GM23338 (cell line): ENCODE data around the gene EXD3. TPM values are rescaled to one million over a fixed set of nuclear protein-coding genes. Genes with fewer than 3 reads are reported as not detected.
A peak's percentile ranks its signal among the peaks of the same experiment; 100 is the strongest.

Source experiments
- ATAC-seq: fragments of 200-7000 bp; cut with Tn5 transposase; 3 replicates; pipeline ENCODE4 v1.9.1; 2020
- DNase-seq: peaks from one replicate; pipeline ENCODE4 v3.0.0-alpha.2; 2015; ENCODE audit warnings: low spot score
- H2AFZ ChIP-seq: fragments of 200-600 bp; sonication (generic); 2 replicates; pipeline ENCODE4 v1.8.0; 2016; ENCODE audit warnings: antibody characterized with exemption, mild to moderate bottlenecking, moderate library complexity
- H3F3A ChIP-seq: fragments of 200-600 bp; sonication (generic); replicated peaks from 2 replicates; pipeline ENCODE4 v1.8.0; 2017; ENCODE audit warnings: antibody characterized with exemption, mixed run types, low read depth
- H3K27ac ChIP-seq: fragments of 200-600 bp; sonication (generic); 2 replicates; pipeline ENCODE4 v1.6.1; 2016; ENCODE audit warnings: low read depth
- H3K27me3 ChIP-seq: fragments of 200-600 bp; sonication (generic); 2 replicates; pipeline ENCODE4 v1.8.0; 2016; ENCODE audit warnings: mild to moderate bottlenecking, mixed run types, moderate library complexity; ENCODE audit not compliant: insufficient read depth
- H3K36me3 ChIP-seq: fragments of 200-600 bp; sonication (generic); 2 replicates; pipeline ENCODE4 v1.8.0; 2016; ENCODE audit warnings: mild to moderate bottlenecking; ENCODE audit not compliant: insufficient read depth
- H3K4me1 ChIP-seq: fragments of 200-600 bp; sonication (generic); 2 replicates; pipeline ENCODE4 v1.8.0; 2016; ENCODE audit warnings: mild to moderate bottlenecking, moderate library complexity; ENCODE audit not compliant: insufficient read depth
- H3K4me2 ChIP-seq: fragments of 200-600 bp; sonication (generic); 2 replicates; pipeline ENCODE4 v1.7.1; 2017; ENCODE audit warnings: mixed run types
- H3K4me3 ChIP-seq: fragments of 200-600 bp; sonication (generic); 2 replicates; pipeline ENCODE4 v1.6.1; 2016; ENCODE audit warnings: mixed run types
- H3K79me2 ChIP-seq: fragments of 200-600 bp; sonication (generic); replicated peaks from 2 replicates; pipeline ENCODE4 v1.8.0; 2017; ENCODE audit warnings: mild to moderate bottlenecking; ENCODE audit not compliant: insufficient read depth
- H3K9me2 ChIP-seq: fragments of 200-600 bp; sonication (generic); 2 replicates; pipeline ENCODE4 v1.8.0; 2017; ENCODE audit not compliant: insufficient read depth
- H4K20me1 ChIP-seq: fragments of 200-600 bp; sonication (generic); replicated peaks from 2 replicates; pipeline ENCODE4 v1.8.0; 2017; ENCODE audit warnings: mild to moderate bottlenecking; ENCODE audit not compliant: insufficient read depth
- H3K27ac Mint-ChIP-seq: 2 replicates; pipeline ENCODE4 v1.8.0; 2020; ENCODE audit warnings: inconsistent platforms, mild to moderate bottlenecking, moderate library complexity, mixed read lengths
- H3K27me3 Mint-ChIP-seq: 3 replicates; pipeline ENCODE4 v1.8.0; 2022; ENCODE audit warnings: low read depth, mild to moderate bottlenecking, moderate library complexity, mixed read lengths, inconsistent platforms; ENCODE audit not compliant: insufficient read depth, poor library complexity
- H3K36me3 Mint-ChIP-seq: 3 replicates; pipeline ENCODE4 v1.8.0; 2021; ENCODE audit warnings: low read depth, mild to moderate bottlenecking, inconsistent platforms, moderate library complexity, mixed read lengths
- H3K4me1 Mint-ChIP-seq: 3 replicates; pipeline ENCODE4 v1.8.0; 2020; ENCODE audit warnings: mild to moderate bottlenecking, inconsistent platforms, mixed read lengths
- H3K4me3 Mint-ChIP-seq: 3 replicates; pipeline ENCODE4 v1.8.0; 2021; ENCODE audit warnings: moderate library complexity, mild to moderate bottlenecking, inconsistent platforms, mixed read lengths
- H3K9me3 Mint-ChIP-seq: 3 replicates; pipeline ENCODE4 v1.8.0; 2020; ENCODE audit warnings: moderate library complexity, mild to moderate bottlenecking, inconsistent platforms, mixed read lengths
- ETS1 ChIP-seq: IDR thresholded peaks from 2 replicates; pipeline ENCODE4 v1.6.1; 2016; ENCODE audit warnings: antibody characterized with exemption
- EZH2 ChIP-seq: fragments of 200-600 bp; sonication (generic); IDR thresholded peaks from one replicate; pipeline ENCODE4 v1.8.0; 2017; ENCODE audit warnings: antibody characterized with exemption, mild to moderate bottlenecking, low read depth; ENCODE audit not compliant: unreplicated experiment
- JUNB ChIP-seq: IDR thresholded peaks from one replicate; pipeline ENCODE4 v1.6.1; 2016; ENCODE audit warnings: antibody characterized with exemption; ENCODE audit not compliant: unreplicated experiment
- ZNF462 ChIP-seq: fragments of 250-450 bp; sonication (Bioruptor Pico); IDR thresholded peaks from 2 replicates; pipeline ENCODE4 v1.5.0; 2020; ENCODE audit warnings: mild to moderate bottlenecking, moderate library complexity
- polyA plus RNA-seq: library from polyadenylated mRNA; unstranded; fragments of >200 nt; fragmentation: Nextera tagmentation; extraction: Ambion mirVana; gene quantifications from 2 replicates; pipeline ENCODE4 v1.2.1, GENCODE V29; 2016
- total RNA-seq: library from RNA; depleted of rRNA; stranded (reverse); fragments of >200 nt; shearing (Covaris generic); gene quantifications from 2 replicates; pipeline ENCODE4 v1.2.3, GENCODE V29; 2014

Gene EXD3
- total and polyA plus RNA-seq, 2 experiments from 2014 or later = 3.6 to 9.7 TPM

- Mint-ChIP-seq H3K4me1 (peaks cover under 1% of the 10 kb centered on the region), H3K27me3 (peaks cover 16% of the 10 kb centered on the region), H3K4me3 (no peak overlapping the region), H3K9me3 (no peaks in the 10 kb centered on the region), H3K27ac (peak overlapping the region; percentile 62; the same call in 1 of the 2 replicates), H3K36me3 (peaks cover 36% of the 10 kb centered on the region)
- peaks cover 10% of the 10 kb centered on the region; the same call in 1 of the 2 replicates for H3K36me3 ChIP-seq
- H3K79me2 ChIP-seq = no peaks in the 10 kb centered on the region
- no peaks in the 10 kb centered on the region for H3K4me1 ChIP-seq
- no peak for ATAC-seq
- H3K4me3 ChIP-seq = no peak overlapping the region
- no peak for DNase-seq
- H4K20me1 ChIP-seq = 0 out of 2 replicates have a peak, but pooled peaks cover 9% of the 10 kb centered on the region
- H3K9me2 ChIP-seq = no peaks in the 10 kb centered on the region
- TF ChIP-seq ETS1 (no peak), JUNB (no peak), ZNF462 (CRISPR knock-in tag) (no peak), EZH2 (no peak)
- H3K27me3 ChIP-seq = no peaks in the 10 kb centered on the region
- H3K27ac ChIP-seq = no peak overlapping the region
- H3F3A ChIP-seq = no peaks in the 10 kb centered on the region
- no peak overlapping the region for H3K4me2 ChIP-seq
- H2AFZ ChIP-seq = no peak overlapping the region
These were observed 155.0 kb downstream of the EXD3 start for GRCh38 chr9:137267933-137268355.
